Iris pigment epithelial cell (primary cell): ENCODE data around the gene NCOA6.
A peak's percentile ranks its signal among the peaks of the same experiment; 100 is the strongest.

Experiments used
- DNase-seq: peaks from one replicate; pipeline ENCODE4 v3.0.0-alpha.2; 2011; ENCODE audit warnings: low read depth

NCOA6 gene

GRCh38 chr20:34774886-34775285 lies 50.6 kb downstream of the NCOA6 start:
- DNase-seq = no peak

GRCh38 chr20:34774449-34774848 lies 51.0 kb downstream of the NCOA6 start:
- DNase-seq = no peak

GRCh38 chr20:34773726-34774125 lies 51.7 kb downstream of the NCOA6 start:
- no peak for DNase-seq

DNA sequence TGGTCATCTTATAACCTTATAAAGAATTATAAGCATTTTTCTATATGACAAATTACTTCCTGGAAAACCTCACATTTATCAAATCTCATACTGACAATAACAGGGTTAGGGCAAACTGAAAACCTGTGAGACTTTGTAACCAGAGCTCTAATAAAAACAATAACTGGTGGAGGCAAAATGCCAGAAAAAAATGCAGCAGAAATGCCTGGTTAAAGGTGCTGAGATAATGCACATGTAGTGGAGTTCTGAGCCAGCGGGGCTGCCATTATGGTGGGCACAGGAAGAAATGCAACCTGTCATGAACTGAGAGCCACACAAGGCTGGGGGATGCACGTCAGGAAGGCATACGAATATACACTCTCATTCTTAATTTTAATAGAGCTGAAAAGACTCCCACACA lies 53.0 kb downstream of the NCOA6 start:
- peak; percentile 20 for DNase-seq

DNA sequence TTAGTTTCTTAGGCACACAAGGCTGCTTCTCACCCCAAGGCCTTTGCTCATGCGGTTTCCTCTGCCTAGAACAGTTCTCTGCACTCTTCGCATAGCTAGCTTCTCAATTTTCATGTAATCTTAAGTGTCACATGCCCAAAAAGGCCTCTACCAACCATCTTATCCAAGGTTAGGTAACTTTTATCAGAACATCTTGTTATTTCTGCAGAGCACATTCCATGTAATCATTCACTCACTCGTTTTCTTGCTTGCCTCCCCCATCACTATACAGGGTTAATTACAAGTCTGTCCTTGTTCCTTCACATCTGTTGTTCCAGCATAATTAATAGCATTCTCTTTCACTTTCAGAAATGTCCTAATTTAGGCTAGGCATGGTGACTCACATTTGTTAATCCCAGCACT lies 53.8 kb downstream of the NCOA6 start:
- peak; percentile 77 for DNase-seq

GRCh38 chr20:34768096-34768495 lies 57.4 kb downstream of the NCOA6 start:
- peak; percentile 82 for DNase-seq

DNA sequence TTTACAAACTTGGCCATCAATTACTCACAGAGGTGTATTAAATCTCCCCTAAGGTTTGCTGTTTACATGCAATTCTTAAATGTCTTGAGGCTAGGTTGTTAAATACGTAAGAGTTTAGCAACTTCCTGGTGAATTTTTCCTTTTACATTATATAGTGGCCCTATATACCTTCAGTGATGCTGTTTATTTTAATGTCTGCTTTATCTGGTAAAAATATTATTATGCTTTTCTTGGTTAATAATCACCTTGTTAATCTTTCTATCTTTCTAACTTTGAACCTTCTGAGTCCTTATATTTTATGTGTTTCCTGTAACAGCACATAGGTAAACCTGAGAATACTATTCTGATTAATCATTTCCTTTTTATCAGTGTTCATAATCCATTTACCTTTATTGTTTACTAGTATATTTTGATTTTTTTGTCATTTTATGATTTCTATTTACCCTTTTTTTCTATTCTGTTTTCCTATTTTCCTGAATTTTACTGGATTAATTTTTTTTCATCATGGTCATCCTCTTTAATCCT lies 63.4 kb downstream of the NCOA6 start:
- no peak for DNase-seq

GRCh38 chr20:34755367-34755766 lies 70.1 kb downstream of the NCOA6 start:
- DNase-seq = no peak

GRCh38 chr20:34754611-34755010 lies 70.8 kb downstream of the NCOA6 start:
- no peak for DNase-seq

- DNase-seq = peak; percentile 55
Measured at GRCh38 chr20:34753706-34754461, 71.6 kb downstream of the NCOA6 start.

- DNase-seq = no peak
Measured at GRCh38 chr20:34751453-34751852, 74.0 kb downstream of the NCOA6 start.

GRCh38 chr20:34750484-34750883 lies 75.0 kb downstream of the NCOA6 start:
- no peak for DNase-seq

GRCh38 chr20:34748709-34749108 lies 76.7 kb downstream of the NCOA6 start:
- no peak for DNase-seq

GRCh38 chr20:34747479-34747878 lies 78.0 kb downstream of the NCOA6 start:
- DNase-seq = no peak

GRCh38 chr20:34746674-34747073 lies 78.8 kb downstream of the NCOA6 start:
- no peak for DNase-seq

- DNase-seq = no peak
Measured at GRCh38 chr20:34744847-34745246, 80.6 kb downstream of the NCOA6 start.

- DNase-seq = no peak
Measured at GRCh38 chr20:34744340-34744739, 81.1 kb downstream of the NCOA6 start.

GRCh38 chr20:34743039-34743438 lies 82.4 kb downstream of the NCOA6 start:
- DNase-seq = no peak

DNA sequence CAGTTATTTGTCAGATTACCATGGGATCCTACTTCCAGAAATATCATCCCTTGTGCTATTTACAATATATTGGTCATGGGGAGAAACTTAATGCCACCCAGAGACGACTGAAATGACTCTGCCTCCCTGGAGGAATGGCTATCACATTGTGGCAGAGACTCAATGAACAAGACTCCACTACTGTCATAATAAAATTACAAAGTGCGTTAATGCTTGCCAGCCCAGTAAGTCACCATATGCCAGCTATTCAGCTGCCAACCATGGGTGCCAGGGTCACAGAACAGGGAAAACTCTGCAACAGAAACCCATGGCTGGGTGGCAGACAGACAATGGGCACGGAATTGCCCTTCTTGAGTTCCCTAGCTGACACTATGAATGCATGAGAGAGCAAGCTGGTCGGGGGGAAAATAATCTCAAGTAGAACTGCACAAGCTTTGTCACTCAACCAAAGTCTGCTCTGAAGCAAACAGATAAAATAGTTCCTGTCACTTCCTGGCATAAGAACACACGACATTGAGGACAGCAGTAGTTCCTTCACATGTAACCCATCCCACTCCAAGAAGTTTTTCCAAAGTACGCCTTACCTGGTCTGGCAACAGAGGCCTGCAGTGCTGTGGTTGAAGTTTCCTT lies 89.2 kb downstream of the NCOA6 start:
- DNase-seq = no peak

DNA sequence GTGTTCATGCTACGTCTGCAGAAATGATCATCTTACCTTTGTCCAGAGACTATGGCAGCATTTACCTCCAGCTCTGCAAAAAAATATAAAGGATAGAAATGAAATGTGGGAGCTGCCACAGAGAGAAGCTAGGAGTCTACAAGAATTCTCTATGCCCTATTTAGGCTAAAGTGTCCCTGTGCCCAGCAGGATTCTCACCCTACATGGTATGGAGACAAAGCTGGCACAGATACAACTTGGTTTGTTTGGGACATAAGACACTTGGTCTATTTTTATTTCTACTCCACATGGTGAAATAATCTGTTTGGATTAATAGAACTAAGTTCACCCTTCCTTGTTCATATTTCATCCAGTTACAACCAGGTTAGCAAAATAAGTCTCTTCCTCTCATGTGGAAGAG lies 92.9 kb downstream of the NCOA6 start:
- DNase-seq = no peak

GRCh38 chr20:34729416-34729815 lies 96.0 kb downstream of the NCOA6 start:
- no peak for DNase-seq

DNA sequence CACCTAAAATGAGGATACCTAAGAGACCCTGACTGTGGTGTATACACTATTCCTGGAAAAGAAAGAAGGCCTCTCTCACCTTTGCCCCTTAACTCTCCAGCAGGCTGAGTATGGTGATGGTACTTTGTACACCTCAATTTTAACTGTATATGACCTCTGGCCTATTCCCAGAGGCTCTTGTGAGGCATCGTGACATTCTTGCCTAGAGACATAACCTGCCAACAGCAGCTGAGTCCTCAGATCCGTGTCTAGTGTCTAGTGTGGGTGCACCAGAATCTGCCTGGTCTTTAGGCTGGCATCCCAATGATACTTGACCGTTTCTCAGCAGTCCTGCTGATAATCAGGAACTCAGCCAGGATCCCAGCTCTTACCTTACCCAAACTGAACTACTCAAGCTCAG lies 101.3 kb downstream of the NCOA6 start:
- no peak for DNase-seq

- DNase-seq = peak; percentile 13
Measured at GRCh38 chr20:34722560-34722959, 102.9 kb downstream of the NCOA6 start.

- peak; percentile 21 for DNase-seq
Measured at GRCh38 chr20:34720266-34720665, 105.2 kb downstream of the NCOA6 start.
